ENCODE data around the gene ZNRF3.

ZNRF3 gene

DNA sequence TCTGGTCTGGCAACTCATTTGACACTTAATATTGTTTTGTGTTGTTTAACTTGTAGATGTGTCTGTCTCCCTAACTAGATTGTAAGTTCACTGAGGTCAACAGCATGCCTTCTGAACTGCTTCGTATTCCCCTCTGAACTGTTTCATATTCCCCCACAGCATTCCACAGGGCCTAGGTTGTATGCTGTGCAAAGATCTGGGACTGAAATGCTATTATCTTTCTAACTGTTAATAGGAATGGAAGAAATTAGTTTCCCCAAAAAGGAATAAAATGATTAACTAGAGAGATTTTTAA, 38.2 kb downstream of the ZNRF3 start:
- Histone ChIP-seq H3K9me3 (ENCODE audit: insufficient read depth, low read length) (no peaks in the 10 kb centered on the region), H4K20me1 (ENCODE audit: low read depth, low read length) (0 out of 2 replicates have a peak, but pooled peaks cover 5% of the 10 kb centered on the region), H3K27me3 (ENCODE audit: low read length) (no peaks in the 10 kb centered on the region), H3K9ac (ENCODE audit: low read length) (no peak overlapping the region), H2AFZ (ENCODE audit: low read depth, low read length, severe bottlenecking) (no peak overlapping the region), H3F3A (ENCODE audit: insufficient read depth) (no peaks in the 10 kb centered on the region), H3K4me3 (ENCODE audit: insufficient read depth, low read length, poor library complexity, severe bottlenecking) (no peak overlapping the region), H3K79me2 (ENCODE audit: insufficient read depth, low read length) (no peaks in the 10 kb centered on the region), H3K9me2 (replicated peaks; ENCODE audit: insufficient read depth, low read length) (no peaks in the 10 kb centered on the region), H3K36me3 (ENCODE audit: low read length) (no peaks in the 10 kb centered on the region), H3K27ac (ENCODE audit: low read depth, low read length) (no peak overlapping the region), H3K4me2 (ENCODE audit: low read depth, low read length, poor library complexity, severe bottlenecking) (no peak overlapping the region)
- no peak for TF ChIP-seq EZH2phosphoT487 (conservative IDR thresholded peaks at IDR 0.05; ENCODE audit: low read length)
- TF ChIP-seq, protein P1, sequence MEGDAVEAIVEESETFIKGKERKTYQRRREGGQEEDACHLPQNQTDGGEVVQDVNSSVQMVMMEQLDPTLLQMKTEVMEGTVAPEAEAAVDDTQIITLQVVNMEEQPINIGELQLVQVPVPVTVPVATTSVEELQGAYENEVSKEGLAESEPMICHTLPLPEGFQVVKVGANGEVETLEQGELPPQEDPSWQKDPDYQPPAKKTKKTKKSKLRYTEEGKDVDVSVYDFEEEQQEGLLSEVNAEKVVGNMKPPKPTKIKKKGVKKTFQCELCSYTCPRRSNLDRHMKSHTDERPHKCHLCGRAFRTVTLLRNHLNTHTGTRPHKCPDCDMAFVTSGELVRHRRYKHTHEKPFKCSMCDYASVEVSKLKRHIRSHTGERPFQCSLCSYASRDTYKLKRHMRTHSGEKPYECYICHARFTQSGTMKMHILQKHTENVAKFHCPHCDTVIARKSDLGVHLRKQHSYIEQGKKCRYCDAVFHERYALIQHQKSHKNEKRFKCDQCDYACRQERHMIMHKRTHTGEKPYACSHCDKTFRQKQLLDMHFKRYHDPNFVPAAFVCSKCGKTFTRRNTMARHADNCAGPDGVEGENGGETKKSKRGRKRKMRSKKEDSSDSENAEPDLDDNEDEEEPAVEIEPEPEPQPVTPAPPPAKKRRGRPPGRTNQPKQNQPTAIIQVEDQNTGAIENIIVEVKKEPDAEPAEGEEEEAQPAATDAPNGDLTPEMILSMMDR (IDR thresholded peaks at IDR 0.05; ENCODE audit: insufficient read depth, low read length, poor library complexity, severe bottlenecking): no peak

DNA sequence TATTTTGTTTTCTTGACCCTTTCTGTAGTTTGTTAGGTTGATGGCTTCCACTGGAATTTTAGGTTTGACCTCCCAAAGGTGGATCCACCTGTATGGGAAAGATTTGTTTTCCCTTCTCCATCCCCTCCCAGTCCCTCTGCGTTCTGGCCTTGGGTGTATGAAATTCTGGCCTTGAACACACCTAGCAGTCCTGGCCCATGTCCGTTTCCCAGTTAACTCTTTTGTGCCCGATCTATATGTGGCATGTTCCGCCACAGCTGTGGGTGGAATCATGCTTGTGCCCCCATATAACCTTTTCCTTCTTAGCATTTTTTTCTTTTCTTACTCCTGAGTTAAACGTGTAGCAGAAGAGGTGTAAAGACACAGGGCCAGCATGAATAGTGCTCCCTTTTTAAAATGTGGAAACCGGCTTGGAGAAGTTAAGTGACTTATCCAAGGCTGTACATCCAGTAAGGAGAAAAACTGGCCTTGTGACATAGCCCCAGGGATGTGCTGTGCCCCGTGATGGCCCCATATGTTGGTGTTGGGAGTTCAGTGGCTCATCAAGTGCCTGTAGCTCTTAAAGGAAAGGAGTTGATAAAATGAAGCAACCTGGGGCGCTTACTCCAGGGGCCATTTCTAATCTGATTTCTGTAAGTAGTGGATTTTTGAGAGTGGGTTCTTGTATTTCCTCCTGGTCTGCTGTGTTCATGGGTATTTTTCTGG, 39.3 kb downstream of the ZNRF3 start:
- H3F3A ChIP-seq (ENCODE audit: insufficient read depth): no peaks in the 10 kb centered on the region
- H3K9me3 ChIP-seq (ENCODE audit: insufficient read depth, low read length): no peaks in the 10 kb centered on the region
- H3K4me2 ChIP-seq (ENCODE audit: low read depth, low read length, poor library complexity, severe bottlenecking): no peak overlapping the region
- 0 out of 2 replicates have a peak, but pooled peaks cover 4% of the 10 kb centered on the region for H4K20me1 ChIP-seq (ENCODE audit: low read depth, low read length)
- no peak overlapping the region for H2AFZ ChIP-seq (ENCODE audit: low read depth, low read length, severe bottlenecking)
- no peaks in the 10 kb centered on the region for H3K9me2 ChIP-seq (replicated peaks; ENCODE audit: insufficient read depth, low read length)
- TF ChIP-seq, protein P1 (IDR thresholded peaks at IDR 0.05; ENCODE audit: insufficient read depth, low read length, poor library complexity, severe bottlenecking): no peak
- TF ChIP-seq EZH2phosphoT487 (conservative IDR thresholded peaks at IDR 0.05; ENCODE audit: low read length): no peak
- H3K9ac ChIP-seq (ENCODE audit: low read length): no peak overlapping the region
- no peak overlapping the region for H3K4me3 ChIP-seq (ENCODE audit: insufficient read depth, low read length, poor library complexity, severe bottlenecking)
- no peaks in the 10 kb centered on the region for H3K27me3 ChIP-seq (ENCODE audit: low read length)
- no peaks in the 10 kb centered on the region for H3K79me2 ChIP-seq (ENCODE audit: insufficient read depth, low read length)
- H3K36me3 ChIP-seq (ENCODE audit: low read length): no peaks in the 10 kb centered on the region
- H3K27ac ChIP-seq (ENCODE audit: low read depth, low read length): no peak overlapping the region

DNA sequence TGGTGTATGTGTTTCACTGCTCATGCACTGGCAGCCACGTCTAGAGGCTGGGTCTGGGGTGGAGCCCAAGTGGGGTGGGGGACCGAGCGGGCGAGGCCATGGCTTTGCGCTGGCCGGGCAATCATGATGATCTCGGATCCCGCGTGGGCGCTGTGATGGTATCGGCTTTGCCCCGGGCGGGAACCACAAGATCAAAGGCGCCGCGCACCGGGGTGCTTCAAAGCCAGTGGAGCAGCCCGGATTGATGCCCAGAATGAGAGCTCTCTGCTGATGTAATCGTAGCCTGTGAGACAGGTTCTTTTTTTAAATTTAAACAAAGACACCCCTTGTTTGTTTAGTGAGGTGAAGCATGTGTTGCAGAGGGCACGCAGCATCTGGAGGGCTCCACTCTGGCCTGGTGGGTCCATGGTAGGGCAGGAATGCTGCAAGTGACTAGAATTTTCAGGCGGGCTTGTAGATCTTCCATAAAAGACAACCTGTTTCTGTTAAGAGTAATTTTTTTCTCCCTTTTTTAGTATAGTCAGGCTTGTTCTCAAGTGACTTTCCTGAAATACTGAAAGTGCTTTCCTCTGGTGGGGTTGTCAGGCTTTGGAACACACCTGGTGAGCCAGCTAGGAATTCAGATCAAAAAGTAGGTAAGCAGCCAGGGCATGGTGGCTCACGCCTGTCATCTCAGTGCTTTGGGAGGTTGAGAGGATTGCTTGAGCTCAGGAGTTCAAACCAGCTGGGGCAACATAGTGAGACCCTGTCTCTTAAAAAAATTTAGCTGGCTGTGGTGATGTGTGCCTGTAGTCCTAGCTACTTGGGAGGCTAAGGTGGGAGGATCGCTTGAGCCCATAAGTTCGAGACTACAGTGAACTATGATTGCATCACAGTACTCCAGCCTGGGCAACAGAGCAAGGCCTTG, 40.7 kb downstream of the ZNRF3 start:
- no peaks in the 10 kb centered on the region for H3K9me2 ChIP-seq (replicated peaks; ENCODE audit: insufficient read depth, low read length)
- H4K20me1 ChIP-seq (ENCODE audit: low read depth, low read length): 0 out of 2 replicates have a peak, but pooled peaks cover 4% of the 10 kb centered on the region
- H3K4me3 ChIP-seq (ENCODE audit: insufficient read depth, low read length, poor library complexity, severe bottlenecking): no peak overlapping the region

More for the DNA sequence above, 40.7 kb downstream of the ZNRF3 start:
- H3F3A ChIP-seq (ENCODE audit: insufficient read depth): no peaks in the 10 kb centered on the region
- TF ChIP-seq, protein P1 (IDR thresholded peaks at IDR 0.05; ENCODE audit: insufficient read depth, low read length, poor library complexity, severe bottlenecking): no peak
- no peak for TF ChIP-seq EZH2phosphoT487 (conservative IDR thresholded peaks at IDR 0.05; ENCODE audit: low read length)
- H3K27me3 ChIP-seq (ENCODE audit: low read length): no peaks in the 10 kb centered on the region
- no peaks in the 10 kb centered on the region for H3K79me2 ChIP-seq (ENCODE audit: insufficient read depth, low read length)
- no peak overlapping the region for H3K27ac ChIP-seq (ENCODE audit: low read depth, low read length)
- H3K36me3 ChIP-seq (ENCODE audit: low read length): no peaks in the 10 kb centered on the region
- H3K4me2 ChIP-seq (ENCODE audit: low read depth, low read length, poor library complexity, severe bottlenecking): no peak overlapping the region
- no peaks in the 10 kb centered on the region for H3K9me3 ChIP-seq (ENCODE audit: insufficient read depth, low read length)
- no peak overlapping the region for H3K9ac ChIP-seq (ENCODE audit: low read length)
- H2AFZ ChIP-seq (ENCODE audit: low read depth, low read length, severe bottlenecking): no peak overlapping the region

Measured in SU-DHL-6 (cell line).